HG03439 (cell line): ENCODE results near the gene SNX17.
"Not testable (repeated sequence)": the region's sequence is repeated elsewhere in the genome, so short reads cannot be mapped to it uniquely, and the experiment has no call there.

ENCODE experiments used
- ATAC-seq: cut with Tn5 transposase; IDR thresholded peaks from one replicate; pipeline ENCODE4 v1.9.1; 2021; ENCODE audit warnings: mild to moderate bottlenecking, moderate library complexity; ENCODE audit not compliant: unreplicated experiment

SNX17 gene

GRCh38 chr2:27370026-27370815, at the start of gene SNX17, which contains the start of gene EIF2B4:
Gene SNX17, plus strand, starts transcription at chr2:27370616. Its CDS starts 128 bp downstream, at chr2:27370744.
Gene EIF2B4, minus strand, starts transcription at chr2:27370338. Its CDS starts 24 bp downstream, at chr2:27370314.
- ATAC-seq, result peak; percentile 89

- no peak for ATAC-seq
These were observed 49.4 kb upstream of the SNX17 start for GRCh38 chr2:27320958-27321543.

- no peak for ATAC-seq
These were observed 48.1 kb upstream of the SNX17 start for GRCh38 chr2:27322301-27322765.

GRCh38 chr2:27322766-27323595, 47.4 kb upstream of the SNX17 start, which contains the start of gene MPV17:
Gene MPV17, minus strand, starts transcription at chr2:27323097. Its CDS starts 580 bp downstream, at chr2:27322517.
- ATAC-seq, result peak; percentile 89

- ATAC-seq, result no peak
These were observed 46.7 kb upstream of the SNX17 start for GRCh38 chr2:27323596-27324285.

- ATAC-seq, result no peak
These were observed 45.7 kb upstream of the SNX17 start for GRCh38 chr2:27324720-27325119.

- no peak for ATAC-seq
These were observed 35.1 kb upstream of the SNX17 start for GRCh38 chr2:27335311-27335710.

- ATAC-seq, result no peak
These were observed 34.2 kb upstream of the SNX17 start for GRCh38 chr2:27336173-27336572.

GRCh38 chr2:27347641-27348040, 22.8 kb upstream of the SNX17 start:
- no peak for ATAC-seq

GRCh38 chr2:27350106-27350693, 20.2 kb upstream of the SNX17 start:
- ATAC-seq, result no peak

GRCh38 chr2:27351802-27352598, 18.4 kb upstream of the SNX17 start:
- no peak for ATAC-seq

- ATAC-seq, result not testable (repeated sequence)
These were observed 17.0 kb upstream of the SNX17 start for GRCh38 chr2:27353386-27353761.

- no peak for ATAC-seq
These were observed 16.4 kb upstream of the SNX17 start for GRCh38 chr2:27353762-27354596.

GRCh38 chr2:27354597-27354927, 15.9 kb upstream of the SNX17 start:
- ATAC-seq, result no peak

GRCh38 chr2:27356056-27356381, 14.4 kb upstream of the SNX17 start:
- peak; percentile 36 for ATAC-seq

GRCh38 chr2:27356382-27357181, 13.8 kb upstream of the SNX17 start, which contains the start of gene GTF3C2:
Gene GTF3C2, minus strand, starts transcription at chr2:27356764. Its CDS starts 13,210 bp downstream, at chr2:27343554.
- ATAC-seq, result peak; percentile 84

GRCh38 chr2:27362678-27363420, 7.6 kb upstream of the SNX17 start:
- ATAC-seq, result no peak
